Vagina (tissue), 2 donors: ENCODE data around the gene STOX1. TPM values are rescaled to one million over a fixed set of nuclear protein-coding genes. Genes with fewer than 3 reads are reported as not detected.
"Not testable (repeated sequence)": the region's sequence is repeated elsewhere in the genome, so short reads cannot be mapped to it uniquely, and the experiment has no call there.

Source experiments
- DNase-seq, 2 donors: peaks; one replicate each; pipeline ENCODE4 v3.0.0-alpha.2; 2017; ENCODE audit errors: extremely low spot score in 2 of 2
- H3K27ac ChIP-seq: fragments of 200-600 bp; sonication (generic); one replicate; pipeline ENCODE4 v1.5.1; 2019
- H3K27me3 ChIP-seq: fragments of 200-600 bp; sonication (generic); one replicate; pipeline ENCODE4 v1.5.1; 2019
- H3K36me3 ChIP-seq, 2 donors: fragments of 200-600 bp; sonication (generic); one replicate each; pipeline ENCODE4 v1.5.1; 2017 to 2019
- H3K4me1 ChIP-seq: fragments of 200-600 bp; sonication (generic); one replicate; pipeline ENCODE4 v1.5.1; 2019
- H3K4me3 ChIP-seq, 2 donors: fragments of 200-600 bp; sonication (generic); 1 replicate in 1 of 2; 2 replicates in 1 of 2; pipeline ENCODE4 v1.5.1; 2016 to 2019
- H3K9me3 ChIP-seq: fragments of 200-600 bp; sonication (generic); one replicate; pipeline ENCODE4 v1.5.1; 2019
- POLR2A ChIP-seq, 2 donors: fragments of 450-650 bp; IDR thresholded peaks; one replicate each; pipeline ENCODE4 v1.6.1; 2017; ENCODE audit warnings: antibody characterized with exemption in 2 of 2, mild to moderate bottlenecking in 2 of 2, moderate library complexity in 2 of 2
- POLR2AphosphoS5 ChIP-seq, 2 donors: sonication (generic); formaldehyde crosslinking; IDR thresholded peaks; one replicate each; pipeline ENCODE4 v1.9.0; 2017; ENCODE audit warnings: antibody characterized with exemption in 2 of 2, mild to moderate bottlenecking in 2 of 2, low read depth in 1 of 2; ENCODE audit not compliant: insufficient read depth in 1 of 2
- intact Hi-C: fragments of 100-400 bp; cut with DNase I; formaldehyde crosslinking; loops from one replicate; pipeline ENCODE4 v1.15.1; 2023
- total RNA-seq: library from RNA; depleted of rRNA; stranded (reverse); fragments of >200 nt; gene quantifications from one replicate; pipeline ENCODE4 v1.2.3, GENCODE V29; 2016
- TF ChIP-seq, protein P1 (sequence below), 3 experiments: fragments of 450-650 bp in 2 of 3; fragments of 200-600 bp in 1 of 3; sonication (generic) in 1 of 3; IDR thresholded peaks; one replicate each; pipeline ENCODE4 v1.5.1; 2017 to 2019; ENCODE audit warnings: antibody characterized with exemption in 3 of 3, mild to moderate bottlenecking in 2 of 3, moderate library complexity in 2 of 3

STOX1 gene
- total RNA-seq, 1 donor from 2014 or later, result 2.5 TPM

DNA sequence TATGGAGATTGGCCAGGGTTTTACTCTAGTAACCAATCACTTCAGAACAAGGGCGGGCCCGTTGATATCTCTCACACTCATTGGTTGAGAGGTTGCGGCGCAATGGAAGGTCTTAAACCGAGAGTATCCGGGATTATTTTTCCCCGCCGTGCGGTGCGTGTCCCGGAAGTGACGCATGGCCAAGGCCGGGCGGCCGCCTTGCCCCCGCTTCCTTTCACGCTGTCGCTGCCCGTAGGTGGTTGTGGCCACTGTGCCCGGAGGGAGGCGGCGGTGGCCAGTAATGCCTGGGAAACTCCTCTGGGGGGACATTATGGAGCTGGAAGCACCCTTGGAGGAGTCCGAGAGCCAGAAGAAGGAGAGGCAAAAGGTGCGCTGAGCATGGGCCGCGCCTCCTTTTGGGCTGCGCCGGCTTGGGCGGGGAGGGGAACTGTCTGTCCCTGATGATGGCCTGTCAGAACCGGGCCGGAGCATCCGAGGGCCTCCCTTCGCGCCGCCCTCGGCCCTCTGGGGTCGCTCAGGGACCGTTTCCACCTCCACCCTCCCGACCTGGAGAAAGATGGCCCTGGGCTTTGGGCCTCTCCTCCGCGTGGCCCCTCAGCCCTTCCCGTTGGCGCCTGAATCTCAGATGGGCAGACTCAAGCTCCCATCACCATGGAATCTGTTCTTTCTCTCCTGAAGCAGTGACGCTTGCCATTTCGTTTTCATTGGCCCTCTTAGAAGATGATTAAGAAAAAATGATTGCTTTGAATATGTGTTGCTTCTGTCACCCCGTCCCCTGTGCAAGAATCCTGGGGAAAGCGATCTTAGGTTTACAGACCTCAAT is 74.0 kb downstream of the STOX1 start, which contains the start of gene DDX50:
TSS of gene DDX50 (plus strand) at position 211 of the 823 bp plus-strand sequence. CDS start at position 281, 70 bp downstream.
- H3K4me3 ChIP-seq, result peak within 1 kb of the TSS; percentile 84 to 85
- H3K9me3 ChIP-seq, result no peaks in the 10 kb centered on the region
- no peaks in the 10 kb centered on the region for H3K36me3 ChIP-seq
- peaks cover 44% of the 10 kb centered on the region for H3K4me1 ChIP-seq
- TF ChIP-seq POLR2A (IDR thresholded peaks at IDR 0.05) (peak; percentile 29 to 57), POLR2AphosphoS5 (IDR thresholded peaks at IDR 0.05; ENCODE audit: insufficient read depth in 1 of 2, low read depth in 1 of 2) (peak; percentile 92 to 95)
- TF ChIP-seq, protein P1, sequence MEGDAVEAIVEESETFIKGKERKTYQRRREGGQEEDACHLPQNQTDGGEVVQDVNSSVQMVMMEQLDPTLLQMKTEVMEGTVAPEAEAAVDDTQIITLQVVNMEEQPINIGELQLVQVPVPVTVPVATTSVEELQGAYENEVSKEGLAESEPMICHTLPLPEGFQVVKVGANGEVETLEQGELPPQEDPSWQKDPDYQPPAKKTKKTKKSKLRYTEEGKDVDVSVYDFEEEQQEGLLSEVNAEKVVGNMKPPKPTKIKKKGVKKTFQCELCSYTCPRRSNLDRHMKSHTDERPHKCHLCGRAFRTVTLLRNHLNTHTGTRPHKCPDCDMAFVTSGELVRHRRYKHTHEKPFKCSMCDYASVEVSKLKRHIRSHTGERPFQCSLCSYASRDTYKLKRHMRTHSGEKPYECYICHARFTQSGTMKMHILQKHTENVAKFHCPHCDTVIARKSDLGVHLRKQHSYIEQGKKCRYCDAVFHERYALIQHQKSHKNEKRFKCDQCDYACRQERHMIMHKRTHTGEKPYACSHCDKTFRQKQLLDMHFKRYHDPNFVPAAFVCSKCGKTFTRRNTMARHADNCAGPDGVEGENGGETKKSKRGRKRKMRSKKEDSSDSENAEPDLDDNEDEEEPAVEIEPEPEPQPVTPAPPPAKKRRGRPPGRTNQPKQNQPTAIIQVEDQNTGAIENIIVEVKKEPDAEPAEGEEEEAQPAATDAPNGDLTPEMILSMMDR (IDR thresholded peaks at IDR 0.05), result no peak
- no peaks in the 10 kb centered on the region for H3K27me3 ChIP-seq
- DNase-seq, result peak; percentile 97 to 99
- intact Hi-C loops, result loop anchor here (10.0 kb wide), 1 partner anchor 567 kb away; the partner anchor contains the start of genes HNRNPH3 and PBLD
- H3K27ac ChIP-seq, result peak within 1 kb of the TSS; percentile 99

DNA sequence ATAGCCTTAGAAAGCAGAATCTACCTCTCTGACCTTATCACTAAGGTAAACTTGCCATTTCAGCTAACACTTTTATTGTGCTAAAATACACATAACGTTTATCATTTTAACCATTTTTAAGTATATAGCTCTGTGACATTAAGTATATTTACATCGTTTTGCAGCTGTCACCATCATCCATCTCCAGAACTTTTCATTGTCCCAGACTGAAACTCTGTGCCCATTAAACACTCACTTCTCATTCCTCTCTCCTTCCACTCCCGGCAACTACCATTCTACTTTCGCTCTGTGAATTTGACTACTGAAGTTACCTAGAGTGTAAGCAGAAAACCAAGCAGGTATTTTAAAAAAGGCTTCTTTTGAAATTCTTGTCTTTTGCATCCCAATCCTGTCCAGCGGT is 75.1 kb downstream of the STOX1 start:
- H3K4me1 ChIP-seq, result peaks cover 44% of the 10 kb centered on the region
- H3K27me3 ChIP-seq, result no peaks in the 10 kb centered on the region
- intact Hi-C loops, result loop anchor here (10.0 kb wide), 1 partner anchor 568 kb away; the partner anchor contains the start of genes HNRNPH3 and PBLD
- DNase-seq, result no peak
- TF ChIP-seq POLR2A (IDR thresholded peaks at IDR 0.05) (no peak), POLR2AphosphoS5 (IDR thresholded peaks at IDR 0.05; ENCODE audit: insufficient read depth in 1 of 2, low read depth in 1 of 2) (no peak)
- TF ChIP-seq, protein P1 (IDR thresholded peaks at IDR 0.05), result no peak
- no peak overlapping the region for H3K27ac ChIP-seq
- no peaks in the 10 kb centered on the region for H3K9me3 ChIP-seq
- H3K4me3 ChIP-seq, result peak overlapping the region in 1 of 2 donors; percentile 84
- peaks cover 0 to 6% of the 10 kb centered on the region in 2 donors for H3K36me3 ChIP-seq

DNA sequence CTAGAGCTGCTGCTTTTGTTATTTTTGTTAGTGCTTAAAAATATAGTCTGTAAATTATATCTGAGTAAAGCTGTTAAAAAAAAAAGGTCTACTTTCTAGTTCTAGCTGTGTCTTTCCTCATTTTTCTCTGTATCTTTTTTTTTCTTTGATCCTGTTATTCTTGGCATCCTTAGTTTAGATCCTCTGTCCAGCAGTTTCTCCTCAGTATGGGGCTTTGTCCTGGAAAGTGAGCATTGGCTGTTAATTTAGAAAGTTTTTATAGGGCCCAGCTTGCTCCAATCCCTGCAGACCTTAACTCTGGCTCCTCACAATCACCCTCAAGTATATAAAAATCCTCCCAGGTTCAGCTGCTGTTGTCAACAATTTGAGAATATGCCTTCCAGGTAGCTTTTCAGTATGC is 97.3 kb downstream of the STOX1 start:
- Histone ChIP-seq H3K27me3 (no peaks in the 10 kb centered on the region), H3K9me3 (no peaks in the 10 kb centered on the region), H3K27ac (no peak overlapping the region), H3K4me1 (no peaks in the 10 kb centered on the region), H3K36me3 (peaks cover 0 to 17% of the 10 kb centered on the region in 2 donors), H3K4me3 (no peak overlapping the region)
- intact Hi-C loops, result no loop called here
- no peak for DNase-seq
- no peak for TF ChIP-seq POLR2AphosphoS5 (IDR thresholded peaks at IDR 0.05; ENCODE audit: insufficient read depth in 1 of 2, low read depth in 1 of 2)
- TF ChIP-seq, protein P1 (IDR thresholded peaks at IDR 0.05), result no peak
- no peak for TF ChIP-seq POLR2A (IDR thresholded peaks at IDR 0.05)

DNA sequence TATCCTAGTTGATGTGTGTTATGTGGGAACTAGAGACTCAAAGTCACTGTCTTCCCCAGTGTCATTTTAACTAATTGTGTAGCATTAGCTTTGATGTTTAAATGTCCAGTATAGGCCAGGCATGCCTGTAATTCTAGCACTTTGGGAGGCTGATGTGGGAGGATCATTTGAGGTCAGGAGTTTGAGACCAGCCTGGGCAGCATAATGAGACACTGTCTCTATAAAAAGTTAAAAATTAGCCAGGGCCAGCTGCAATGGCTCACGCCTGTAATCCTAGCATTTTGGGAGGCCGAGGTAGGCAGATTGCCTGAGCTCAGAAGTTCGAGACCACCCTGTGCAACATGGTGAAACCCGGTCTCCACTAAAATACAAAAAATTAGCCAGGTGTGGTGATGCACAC is 98.2 kb downstream of the STOX1 start:
- Histone ChIP-seq H3K27me3 (no peaks in the 10 kb centered on the region), H3K4me3 (no peak overlapping the region), H3K27ac (no peak overlapping the region), H3K36me3 (peaks cover 0 to 12% of the 10 kb centered on the region in 2 donors), H3K4me1 (no peaks in the 10 kb centered on the region), H3K9me3 (no peaks in the 10 kb centered on the region)
- DNase-seq, result no peak
- intact Hi-C loops, result no loop called here
- TF ChIP-seq POLR2AphosphoS5 (IDR thresholded peaks at IDR 0.05; ENCODE audit: insufficient read depth in 1 of 2, low read depth in 1 of 2) (no peak), POLR2A (IDR thresholded peaks at IDR 0.05) (no peak)
- TF ChIP-seq, protein P1 (IDR thresholded peaks at IDR 0.05), result no peak

DNA sequence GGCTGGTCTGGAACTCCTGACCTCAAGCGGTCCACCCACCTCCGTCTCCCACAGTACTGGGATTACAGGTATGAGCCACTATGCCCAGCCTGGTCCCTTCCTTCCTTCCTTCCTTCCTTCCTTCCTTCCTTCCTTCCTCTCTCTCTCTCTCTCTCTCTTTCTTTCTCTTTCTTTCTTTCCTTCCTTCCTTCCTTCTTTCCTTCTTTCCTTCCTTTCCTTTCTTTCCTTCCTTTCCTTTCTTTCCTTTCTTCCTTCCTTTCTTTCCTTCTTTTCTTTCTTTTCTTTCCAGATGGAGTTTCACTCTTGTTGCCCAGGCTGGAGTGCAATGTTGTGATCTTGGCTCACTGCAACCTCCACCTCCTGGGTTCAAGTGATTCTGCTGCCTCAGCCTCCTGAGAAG is 101.8 kb downstream of the STOX1 start:
- H3K4me3 ChIP-seq, H3K4me1 ChIP-seq, intact Hi-C loops, H3K27me3 ChIP-seq, H3K27ac ChIP-seq, DNase-seq, H3K9me3 ChIP-seq: not testable (repeated sequence)
- H3K36me3 ChIP-seq, result peaks cover 0 to 21% of the 10 kb centered on the region in 2 donors

DNA sequence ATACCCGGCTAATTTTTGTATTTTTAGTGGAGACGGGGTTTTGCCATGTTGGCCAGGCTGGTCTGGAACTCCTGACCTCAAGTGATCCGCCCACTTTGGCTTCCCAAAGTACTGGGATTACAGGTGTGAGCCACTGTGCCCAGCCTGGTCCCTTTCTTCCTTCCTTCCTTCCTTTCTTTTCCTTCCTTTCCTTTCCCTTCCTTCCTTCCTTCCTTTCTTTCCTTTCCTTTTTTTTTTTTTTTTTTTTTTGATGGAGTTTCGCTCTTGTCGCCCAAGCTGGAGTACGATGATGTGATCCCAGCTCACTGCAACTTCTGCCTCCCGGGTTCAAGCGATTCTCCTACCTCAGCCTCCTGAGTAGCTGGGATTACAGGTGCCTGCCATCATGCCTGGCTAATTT is 102.6 kb downstream of the STOX1 start:
- H3K4me1 ChIP-seq, H3K27ac ChIP-seq, H3K9me3 ChIP-seq, H3K27me3 ChIP-seq, DNase-seq, H3K4me3 ChIP-seq, intact Hi-C loops: not testable (repeated sequence)
- H3K36me3 ChIP-seq, result peaks cover 0 to 21% of the 10 kb centered on the region in 2 donors

DNA sequence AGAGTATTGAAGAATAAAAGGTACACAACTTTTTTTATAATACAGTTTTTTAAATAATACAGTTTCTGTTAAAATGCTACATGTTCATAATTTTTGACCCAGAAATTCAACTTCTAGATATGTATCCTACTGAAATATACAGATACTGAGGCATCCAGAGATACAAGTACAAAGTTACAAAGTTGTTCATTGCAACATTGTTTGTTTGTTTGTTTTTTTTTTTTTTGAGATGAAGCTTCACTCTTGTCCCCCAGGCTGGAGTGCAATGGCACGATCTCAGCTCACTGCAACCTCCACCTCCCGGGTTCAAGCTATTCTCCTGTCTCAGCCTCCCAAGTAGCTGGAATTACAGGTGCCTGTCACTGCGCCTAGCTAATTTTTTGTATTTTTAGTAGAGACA is 105.5 kb downstream of the STOX1 start:
- intact Hi-C loops, H3K4me1 ChIP-seq, H3K27me3 ChIP-seq, DNase-seq, H3K4me3 ChIP-seq, H3K9me3 ChIP-seq, H3K27ac ChIP-seq: not testable (repeated sequence)
- peaks cover 0 to 38% of the 10 kb centered on the region in 2 donors for H3K36me3 ChIP-seq
